OCI-LY1 (cell line): ENCODE data around the gene CDC42.

Experiments used
- H2AFZ ChIP-seq: fragments of 200-600 bp; sonication (generic), shearing (Covaris generic); 2 replicates; pipeline ENCODE4 v1.6.0; 2014; ENCODE audit warnings: antibody characterized with exemption, mild to moderate bottlenecking, low read length
- H3F3A ChIP-seq: fragments of 200-600 bp; sonication (generic), shearing (Covaris generic); 2 replicates; pipeline ENCODE4 v1.6.0; 2014; ENCODE audit warnings: mild to moderate bottlenecking, antibody characterized with exemption, low read length, moderate library complexity; ENCODE audit not compliant: insufficient read depth
- H3K27ac ChIP-seq: fragments of 200-600 bp; sonication (generic); 2 replicates; pipeline ENCODE4 v1.5.1; 2014; ENCODE audit warnings: low read length, mixed run types, mild to moderate bottlenecking, low read depth; ENCODE audit not compliant: poor library complexity, severe bottlenecking
- H3K27me3 ChIP-seq: fragments of 200-600 bp; sonication (generic); 2 replicates; pipeline ENCODE4 v1.6.0; 2014; ENCODE audit warnings: antibody characterized with exemption, mild to moderate bottlenecking, low read length, moderate library complexity; ENCODE audit not compliant: insufficient read depth
- H3K36me3 ChIP-seq: fragments of 200-600 bp; sonication (generic); 2 replicates; pipeline ENCODE4 v1.6.1; 2014; ENCODE audit warnings: mild to moderate bottlenecking, antibody characterized with exemption, low read length, moderate library complexity, mixed read lengths; ENCODE audit not compliant: insufficient read depth
- H3K4me1 ChIP-seq: fragments of 200-600 bp; sonication (generic); 2 replicates; pipeline ENCODE4 v1.5.1; 2014; ENCODE audit warnings: mild to moderate bottlenecking, low read length, moderate library complexity; ENCODE audit not compliant: insufficient read depth, severe bottlenecking
- H3K4me2 ChIP-seq: fragments of 200-600 bp; sonication (generic), shearing (Covaris generic); 2 replicates; pipeline ENCODE4 v1.6.1; 2014; ENCODE audit warnings: low read length
- H3K4me3 ChIP-seq: fragments of 200-600 bp; sonication (generic); 2 replicates; pipeline ENCODE4 v1.5.1; 2014; ENCODE audit warnings: low read length, low read depth, mild to moderate bottlenecking, mixed read lengths; ENCODE audit not compliant: poor library complexity, severe bottlenecking
- H3K79me2 ChIP-seq: fragments of 200-600 bp; shearing (Covaris generic); 2 replicates; pipeline ENCODE4 v1.6.1; 2016; ENCODE audit warnings: mixed run types, low read length, mixed read lengths; ENCODE audit not compliant: insufficient read depth
- H3K9ac ChIP-seq: fragments of 200-600 bp; sonication (generic), shearing (Covaris generic); 2 replicates; pipeline ENCODE4 v1.6.1; 2014; ENCODE audit warnings: mild to moderate bottlenecking, low read length, mixed read lengths
- H3K9me2 ChIP-seq: fragments of 200-600 bp; sonication (generic), shearing (Covaris generic); 2 replicates; pipeline ENCODE4 v1.6.1; 2014; ENCODE audit warnings: low read depth, mild to moderate bottlenecking, low read length, mixed read lengths
- H3K9me3 ChIP-seq: fragments of 200-600 bp; shearing (Covaris generic); 2 replicates; pipeline ENCODE4 v1.6.1; 2014; ENCODE audit warnings: low read length, mixed read lengths
- H4K20me1 ChIP-seq: fragments of 200-600 bp; sonication (generic), shearing (Covaris generic); 2 replicates; pipeline ENCODE4 v1.6.0; 2016; ENCODE audit warnings: mild to moderate bottlenecking, low read length; ENCODE audit not compliant: insufficient read depth
- CTCF ChIP-seq: fragments of 200-600 bp; sonication (generic), shearing (Covaris generic); IDR thresholded peaks from 2 replicates; pipeline ENCODE4 v1.5.1; 2017; ENCODE audit warnings: mild to moderate bottlenecking, antibody characterized with exemption, low read length, moderate library complexity, mixed read lengths
- EZH2 ChIP-seq: fragments of 200-600 bp; sonication (generic), shearing (Covaris generic); IDR thresholded peaks from 2 replicates; pipeline ENCODE4 v1.8.0; 2017; ENCODE audit warnings: borderline replicate concordance, mixed run types, mild to moderate bottlenecking, antibody characterized with exemption, low read length, moderate library complexity, mixed read lengths

CDC42 gene

DNA sequence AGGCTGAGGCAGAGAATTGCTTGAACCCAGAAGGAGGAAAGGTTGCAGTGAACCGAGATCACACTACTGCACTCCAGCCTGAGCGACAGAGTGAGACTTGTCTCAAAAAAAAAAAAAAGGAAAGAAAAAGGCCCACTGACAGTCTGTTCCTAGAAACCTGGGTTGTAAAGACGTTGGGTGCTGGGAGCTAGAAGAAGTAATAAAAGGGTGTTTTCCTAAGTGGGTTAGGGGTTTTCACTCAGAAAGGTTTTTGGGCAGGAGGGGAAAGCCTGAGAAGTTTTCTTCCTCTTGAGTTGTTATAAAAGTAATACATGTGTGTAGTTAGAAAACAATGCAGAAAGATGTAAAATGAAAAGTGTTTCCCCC is 25.6 kb upstream of the CDC42 start:
- Histone ChIP-seq H3K27me3 (no peaks in the 10 kb centered on the region), H2AFZ (no peak overlapping the region), H3K9ac (no peak overlapping the region), H3K36me3 (peaks cover 21% of the 10 kb centered on the region; the same call in 1 of the 2 replicates), H3K9me3 (no peaks in the 10 kb centered on the region), H4K20me1 (no peaks in the 10 kb centered on the region), H3K4me2 (peak overlapping the region; percentile 91; the same call in 1 of the 2 replicates), H3K27ac (no peak overlapping the region), H3K79me2 (no peaks in the 10 kb centered on the region), H3K4me1 (peaks cover 26% of the 10 kb centered on the region), H3K4me3 (no peak overlapping the region), H3K9me2 (no peaks in the 10 kb centered on the region), H3F3A (no peaks in the 10 kb centered on the region)
- TF ChIP-seq EZH2 (no peak), CTCF (no peak)

- Histone ChIP-seq H3K36me3 (peaks cover 21% of the 10 kb centered on the region; the same call in 1 of the 2 replicates), H3K4me2 (no peak overlapping the region), H3K4me3 (no peak overlapping the region), H3K4me1 (peaks cover 14% of the 10 kb centered on the region), H3K27me3 (no peaks in the 10 kb centered on the region), H4K20me1 (no peaks in the 10 kb centered on the region), H3F3A (no peaks in the 10 kb centered on the region), H3K79me2 (no peaks in the 10 kb centered on the region), H2AFZ (no peak overlapping the region), H3K9ac (no peak overlapping the region), H3K27ac (no peak overlapping the region), H3K9me2 (no peaks in the 10 kb centered on the region), H3K9me3 (no peaks in the 10 kb centered on the region)
- no peak for TF ChIP-seq EZH2
- no peak for TF ChIP-seq CTCF
Observed at GRCh38 chr1:22030057-22030456, 22.5 kb upstream of the CDC42 start.

DNA sequence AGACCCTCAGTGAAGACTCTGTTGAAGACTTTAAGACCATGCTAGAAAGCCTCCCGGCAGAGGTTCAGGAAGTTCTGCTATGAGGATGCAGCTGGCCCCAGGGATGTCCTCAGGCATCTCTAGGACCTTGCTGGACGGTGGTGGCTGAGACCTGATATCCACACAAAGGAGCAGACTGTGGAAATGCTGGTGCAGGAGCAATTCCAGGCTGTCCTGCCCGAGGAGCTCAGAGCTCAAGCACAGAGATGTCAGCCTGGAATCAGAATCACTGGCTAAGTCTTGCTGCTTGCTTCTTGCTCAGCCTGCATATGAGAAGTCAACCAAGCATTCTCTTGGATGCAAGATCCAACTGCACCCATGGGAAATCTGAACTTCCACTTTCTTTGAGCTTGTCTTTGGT is 22.0 kb upstream of the CDC42 start:
- Histone ChIP-seq H3K36me3 (peaks cover 19% of the 10 kb centered on the region; the same call in 1 of the 2 replicates), H3K9ac (no peak overlapping the region), H3K4me1 (peaks cover 13% of the 10 kb centered on the region), H2AFZ (no peak overlapping the region), H3K79me2 (no peaks in the 10 kb centered on the region), H3K4me2 (no peak overlapping the region), H3K9me2 (no peaks in the 10 kb centered on the region), H4K20me1 (no peaks in the 10 kb centered on the region), H3K9me3 (no peaks in the 10 kb centered on the region), H3K4me3 (no peak overlapping the region), H3K27ac (no peak overlapping the region), H3K27me3 (no peaks in the 10 kb centered on the region), H3F3A (no peaks in the 10 kb centered on the region)
- TF ChIP-seq EZH2 (no peak), CTCF (no peak)
